ENCODE data around the gene HLX.

Gene HLX

DNA sequence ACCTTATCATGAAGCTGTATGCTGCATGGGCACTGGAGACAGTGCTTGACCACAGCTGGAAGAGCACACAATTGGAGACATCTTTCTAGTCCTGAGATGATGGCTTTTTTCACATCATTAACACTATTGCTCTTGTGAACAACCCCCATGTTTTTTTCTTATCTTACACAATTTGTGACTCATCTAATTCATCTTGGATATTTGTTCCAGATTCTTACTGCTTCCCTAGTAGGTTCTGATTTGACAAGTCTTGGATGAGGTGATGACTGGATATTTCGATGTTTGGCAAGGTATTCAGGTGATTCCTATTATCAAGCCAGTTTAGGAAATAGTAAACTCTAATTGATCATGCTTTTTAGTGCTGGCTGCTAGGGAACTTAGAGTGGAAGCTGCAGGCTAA lies 23.7 kb downstream of the HLX start:
- no peak overlapping the region for H3K4me3 ChIP-seq (ENCODE audit: low read depth, low read length, poor library complexity, severe bottlenecking)
- no peaks in the 10 kb centered on the region for H3K9me2 ChIP-seq (ENCODE audit: low read depth, low read length)
- H2AFZ ChIP-seq (ENCODE audit: low read length), result no peak overlapping the region
- no peaks in the 10 kb centered on the region for H3K27me3 ChIP-seq (ENCODE audit: insufficient read depth, low read length)
- no peak overlapping the region for H3K4me2 ChIP-seq (ENCODE audit: low read length)
- no peaks in the 10 kb centered on the region for H3K9me3 ChIP-seq (ENCODE audit: low read length)
- TF ChIP-seq EZH2 (IDR thresholded peaks at IDR 0.05; ENCODE audit: borderline replicate concordance, low read length), result no peak
- TF ChIP-seq, protein P1, sequence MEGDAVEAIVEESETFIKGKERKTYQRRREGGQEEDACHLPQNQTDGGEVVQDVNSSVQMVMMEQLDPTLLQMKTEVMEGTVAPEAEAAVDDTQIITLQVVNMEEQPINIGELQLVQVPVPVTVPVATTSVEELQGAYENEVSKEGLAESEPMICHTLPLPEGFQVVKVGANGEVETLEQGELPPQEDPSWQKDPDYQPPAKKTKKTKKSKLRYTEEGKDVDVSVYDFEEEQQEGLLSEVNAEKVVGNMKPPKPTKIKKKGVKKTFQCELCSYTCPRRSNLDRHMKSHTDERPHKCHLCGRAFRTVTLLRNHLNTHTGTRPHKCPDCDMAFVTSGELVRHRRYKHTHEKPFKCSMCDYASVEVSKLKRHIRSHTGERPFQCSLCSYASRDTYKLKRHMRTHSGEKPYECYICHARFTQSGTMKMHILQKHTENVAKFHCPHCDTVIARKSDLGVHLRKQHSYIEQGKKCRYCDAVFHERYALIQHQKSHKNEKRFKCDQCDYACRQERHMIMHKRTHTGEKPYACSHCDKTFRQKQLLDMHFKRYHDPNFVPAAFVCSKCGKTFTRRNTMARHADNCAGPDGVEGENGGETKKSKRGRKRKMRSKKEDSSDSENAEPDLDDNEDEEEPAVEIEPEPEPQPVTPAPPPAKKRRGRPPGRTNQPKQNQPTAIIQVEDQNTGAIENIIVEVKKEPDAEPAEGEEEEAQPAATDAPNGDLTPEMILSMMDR (IDR thresholded peaks at IDR 0.05; ENCODE audit: low read length), result no peak
- H3K27ac ChIP-seq (ENCODE audit: low read depth, low read length, poor library complexity, severe bottlenecking), result no peak overlapping the region
- no peak overlapping the region for H3K9ac ChIP-seq (ENCODE audit: low read length)
- no peaks in the 10 kb centered on the region for H3K4me1 ChIP-seq (ENCODE audit: insufficient read depth, low read length, severe bottlenecking)
- H4K20me1 ChIP-seq (ENCODE audit: insufficient read depth, low read length), result no peaks in the 10 kb centered on the region
- no peaks in the 10 kb centered on the region for H3K36me3 ChIP-seq (ENCODE audit: insufficient read depth, low read length)
- H3K79me2 ChIP-seq (ENCODE audit: insufficient read depth, low read length), result no peaks in the 10 kb centered on the region
- no peaks in the 10 kb centered on the region for H3F3A ChIP-seq (ENCODE audit: insufficient read depth, low read length)

DNA sequence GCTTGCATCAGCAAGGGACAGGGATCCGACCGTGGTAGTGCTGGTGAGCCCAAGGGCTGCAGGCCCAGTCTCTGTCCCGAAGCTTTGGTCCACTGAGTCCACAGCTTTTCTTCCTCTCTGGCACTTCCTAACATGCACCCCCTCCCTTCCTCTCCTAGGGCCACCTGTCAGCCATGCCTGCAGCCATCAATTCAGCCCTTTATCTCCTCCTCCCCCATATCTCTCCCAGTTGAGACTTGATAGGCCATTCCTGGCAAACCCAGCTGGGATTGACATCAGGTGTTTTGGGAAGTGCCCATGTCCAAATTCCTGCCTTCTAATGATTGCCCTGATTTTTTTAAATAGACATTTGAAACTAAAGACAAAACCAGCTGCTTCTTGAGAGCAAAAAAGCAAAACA lies 25.6 kb downstream of the HLX start:
- Histone ChIP-seq H2AFZ (ENCODE audit: low read length) (no peak overlapping the region), H3K9ac (ENCODE audit: low read length) (no peak overlapping the region), H3K9me2 (ENCODE audit: low read depth, low read length) (no peaks in the 10 kb centered on the region), H3K36me3 (ENCODE audit: insufficient read depth, low read length) (no peaks in the 10 kb centered on the region), H3K27me3 (ENCODE audit: insufficient read depth, low read length) (0 out of 2 replicates have a peak, but pooled peaks cover 3% of the 10 kb centered on the region), H4K20me1 (ENCODE audit: insufficient read depth, low read length) (no peaks in the 10 kb centered on the region), H3F3A (ENCODE audit: insufficient read depth, low read length) (no peaks in the 10 kb centered on the region), H3K27ac (ENCODE audit: low read depth, low read length, poor library complexity, severe bottlenecking) (no peak overlapping the region), H3K4me2 (ENCODE audit: low read length) (no peak overlapping the region), H3K4me3 (ENCODE audit: low read depth, low read length, poor library complexity, severe bottlenecking) (no peak overlapping the region), H3K4me1 (ENCODE audit: insufficient read depth, low read length, severe bottlenecking) (no peaks in the 10 kb centered on the region), H3K9me3 (ENCODE audit: low read length) (no peaks in the 10 kb centered on the region), H3K79me2 (ENCODE audit: insufficient read depth, low read length) (no peaks in the 10 kb centered on the region)
- TF ChIP-seq EZH2 (IDR thresholded peaks at IDR 0.05; ENCODE audit: borderline replicate concordance, low read length), result no peak
- TF ChIP-seq, protein P1 (IDR thresholded peaks at IDR 0.05; ENCODE audit: low read length), result no peak

DNA sequence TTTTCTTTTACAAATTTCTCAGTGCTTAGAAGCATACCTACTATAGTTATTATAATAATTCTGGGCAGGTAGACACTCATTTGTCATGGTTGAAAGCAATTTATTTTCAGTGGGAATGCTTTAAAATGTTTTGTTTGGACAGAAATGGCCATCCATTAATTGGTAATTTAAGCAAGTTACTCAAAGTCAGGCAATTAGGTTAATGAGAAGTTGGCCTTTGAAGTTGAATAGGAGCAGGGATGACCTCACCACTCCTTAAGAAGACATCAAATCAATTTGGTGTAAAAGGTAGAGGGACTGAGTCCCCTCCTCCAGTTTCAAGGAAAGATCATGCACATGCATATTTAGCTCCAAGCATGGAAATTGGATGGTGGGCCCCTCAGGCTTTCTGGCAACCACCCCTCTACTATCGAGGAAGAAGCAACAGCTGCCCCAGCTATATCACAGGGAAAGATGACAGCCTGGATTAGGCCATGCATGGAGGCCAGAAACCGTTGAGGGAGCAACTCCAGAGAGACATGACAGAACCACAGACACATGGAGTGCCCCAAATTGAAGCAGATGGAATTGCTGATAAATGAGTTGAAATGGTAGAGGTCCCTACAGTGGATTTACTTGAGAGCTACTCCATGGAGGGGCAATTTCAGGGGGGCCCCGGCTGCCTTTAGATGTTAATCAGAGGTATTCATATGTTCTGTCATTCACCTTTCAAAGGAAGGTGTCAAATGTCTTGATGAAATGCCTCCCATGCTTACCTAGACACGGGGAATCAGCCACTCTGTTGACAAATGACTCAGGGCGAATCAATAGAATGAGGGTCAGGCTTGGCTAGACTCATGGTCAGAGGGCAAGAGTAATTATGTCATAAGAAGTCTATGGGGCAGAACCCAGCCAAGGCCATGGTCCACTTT lies 26.7 kb downstream of the HLX start:
- H3K9me2 ChIP-seq (ENCODE audit: low read depth, low read length), result no peaks in the 10 kb centered on the region
- H3F3A ChIP-seq (ENCODE audit: insufficient read depth, low read length), result no peaks in the 10 kb centered on the region
- no peak overlapping the region for H2AFZ ChIP-seq (ENCODE audit: low read length)
- H3K4me2 ChIP-seq (ENCODE audit: low read length), result no peak overlapping the region
- H3K9me3 ChIP-seq (ENCODE audit: low read length), result no peaks in the 10 kb centered on the region
- H3K4me3 ChIP-seq (ENCODE audit: low read depth, low read length, poor library complexity, severe bottlenecking), result no peak overlapping the region
- TF ChIP-seq, protein P1 (IDR thresholded peaks at IDR 0.05; ENCODE audit: low read length), result no peak
- no peak for TF ChIP-seq EZH2 (IDR thresholded peaks at IDR 0.05; ENCODE audit: borderline replicate concordance, low read length)
- no peaks in the 10 kb centered on the region for H4K20me1 ChIP-seq (ENCODE audit: insufficient read depth, low read length)
- no peaks in the 10 kb centered on the region for H3K4me1 ChIP-seq (ENCODE audit: insufficient read depth, low read length, severe bottlenecking)
- no peaks in the 10 kb centered on the region for H3K36me3 ChIP-seq (ENCODE audit: insufficient read depth, low read length)
- H3K27me3 ChIP-seq (ENCODE audit: insufficient read depth, low read length), result 0 out of 2 replicates have a peak, but pooled peaks cover 3% of the 10 kb centered on the region
- no peaks in the 10 kb centered on the region for H3K79me2 ChIP-seq (ENCODE audit: insufficient read depth, low read length)
- H3K9ac ChIP-seq (ENCODE audit: low read length), result no peak overlapping the region
- no peak overlapping the region for H3K27ac ChIP-seq (ENCODE audit: low read depth, low read length, poor library complexity, severe bottlenecking)
